Uterus (tissue), 4 donors: ENCODE results near the gene CST9L. TPM values are rescaled to one million over a fixed set of nuclear protein-coding genes. Genes with fewer than 3 reads are reported as not detected.

Experiments
- DNase-seq, 2 donors: peaks; one replicate each; pipeline ENCODE4 v3.0.0-alpha.2; 2019 to 2020
- H3K27ac ChIP-seq, 2 donors: fragments of 200-600 bp; sonication (generic); 1 replicate in 1 of 2; 2 replicates in 1 of 2; pipeline ENCODE4 v1.5.1; 2016 to 2018
- H3K27me3 ChIP-seq, 2 donors: fragments of 200-600 bp; sonication (generic); one replicate each; pipeline ENCODE4 v1.5.1; 2018 to 2019; ENCODE audit warnings: control low read depth in 1 of 2
- H3K36me3 ChIP-seq, 2 donors: fragments of 200-600 bp; sonication (generic); one replicate each; pipeline ENCODE4 v1.5.1; 2019; ENCODE audit warnings: control low read depth in 1 of 2
- H3K4me1 ChIP-seq, 2 donors: fragments of 200-600 bp; sonication (generic); one replicate each; pipeline ENCODE4 v1.5.1; 2018 to 2019; ENCODE audit warnings: control low read depth in 1 of 2
- H3K4me3 ChIP-seq, 2 donors: fragments of 200-600 bp; sonication (generic); 1 replicate in 1 of 2; 2 replicates in 1 of 2; pipeline ENCODE4 v1.5.1; 2018 to 2019; ENCODE audit warnings: mild to moderate bottlenecking in 1 of 2
- H3K9me3 ChIP-seq, 2 donors: fragments of 200-600 bp; sonication (generic); one replicate each; pipeline ENCODE4 v1.5.1; 2019; ENCODE audit warnings: control low read depth in 1 of 2
- CTCF ChIP-seq, 4 experiments: fragments of 200-600 bp in 2 of 4; fragments of 450-650 bp in 2 of 4; sonication (generic) in 2 of 4; IDR thresholded peaks; one replicate each; pipeline ENCODE4 v1.5.1; 2016 to 2019; ENCODE audit warnings: antibody characterized with exemption in 4 of 4, mild to moderate bottlenecking in 2 of 4, moderate library complexity in 1 of 4
- POLR2A ChIP-seq, 2 donors: fragments of 450-650 bp; IDR thresholded peaks; one replicate each; pipeline ENCODE4 v1.6.1; 2016; ENCODE audit warnings: antibody characterized with exemption in 2 of 2, mild to moderate bottlenecking in 1 of 2, moderate library complexity in 1 of 2
- intact Hi-C: fragments of 100-400 bp; cut with DNase I; formaldehyde crosslinking; loops from one replicate; pipeline ENCODE4 v1.15.1; 2023; ENCODE audit warnings: low total_unique reads
- total RNA-seq, 4 donors: library from RNA; depleted of rRNA in 3 of 4; stranded (reverse); fragments of >200 nt in 3 of 4; gene quantifications; one replicate each; pipeline versions ENCODE4 v1.1.0 to v1.2.4, GENCODE V29; 2014 to 2023
- donor health status: DM: yes; HTN: yes; CAD: no.

The CST9L gene
- total RNA-seq, 4 donors from 2014 or later = not detected

- no peak for DNase-seq
- no peak for TF ChIP-seq POLR2A (IDR thresholded peaks at IDR 0.05)
- no peak for TF ChIP-seq CTCF (IDR thresholded peaks at IDR 0.05)
- Histone ChIP-seq H3K4me1 (no peaks in the 10 kb centered on the region), H3K9me3 (no peaks in the 10 kb centered on the region), H3K27ac (no peak overlapping the region), H3K27me3 (no peaks in the 10 kb centered on the region), H3K4me3 (no peak overlapping the region), H3K36me3 (no peaks in the 10 kb centered on the region)
- intact Hi-C loops = no loop called here
These were observed 20.7 kb downstream of the CST9L start for GRCh38 chr20:23547613-23548012.

GRCh38 chr20:23546435-23547144 lies 21.7 kb downstream of the CST9L start:
- no peaks in the 10 kb centered on the region for H3K4me1 ChIP-seq
- intact Hi-C loops = no loop called here
- H3K36me3 ChIP-seq = no peaks in the 10 kb centered on the region
- H3K9me3 ChIP-seq = no peaks in the 10 kb centered on the region
- no peak overlapping the region for H3K4me3 ChIP-seq
- no peak overlapping the region for H3K27ac ChIP-seq
- H3K27me3 ChIP-seq = no peaks in the 10 kb centered on the region
- TF ChIP-seq CTCF (IDR thresholded peaks at IDR 0.05) (no peak), POLR2A (IDR thresholded peaks at IDR 0.05) (no peak)
- DNase-seq = no peak

GRCh38 chr20:23544133-23544532 lies 24.2 kb downstream of the CST9L start:
- no peak overlapping the region for H3K4me3 ChIP-seq
- no peaks in the 10 kb centered on the region for H3K36me3 ChIP-seq
- H3K4me1 ChIP-seq = no peaks in the 10 kb centered on the region
- no peaks in the 10 kb centered on the region for H3K27me3 ChIP-seq
- intact Hi-C loops = no loop called here
- no peak overlapping the region for H3K27ac ChIP-seq
- TF ChIP-seq POLR2A (IDR thresholded peaks at IDR 0.05) (no peak), CTCF (IDR thresholded peaks at IDR 0.05) (no peak)
- H3K9me3 ChIP-seq = no peaks in the 10 kb centered on the region
- DNase-seq = no peak

- no peaks in the 10 kb centered on the region for H3K4me1 ChIP-seq
These were observed 25.5 kb downstream of the CST9L start for GRCh38 chr20:23542801-23543200.

More at GRCh38 chr20:23542801-23543200, 25.5 kb downstream of the CST9L start:
- Histone ChIP-seq H3K4me3 (no peak overlapping the region), H3K36me3 (no peaks in the 10 kb centered on the region), H3K9me3 (no peaks in the 10 kb centered on the region), H3K27me3 (no peaks in the 10 kb centered on the region), H3K27ac (no peak overlapping the region)
- TF ChIP-seq CTCF (IDR thresholded peaks at IDR 0.05) (no peak), POLR2A (IDR thresholded peaks at IDR 0.05) (no peak)
- no peak for DNase-seq
- intact Hi-C loops = no loop called here
